Trophoblast cell (in vitro differentiated cells and primary cell): Measurements from ENCODE around the gene KATNAL2. TPM values are rescaled to one million over a fixed set of nuclear protein-coding genes. Genes with fewer than 3 reads are reported as not detected.

Experiments
- DNase-seq, 2 donors: peaks; one replicate each; pipeline ENCODE4 v3.0.0-alpha.2; 2016
- H2AFZ ChIP-seq: 2 replicates; pipeline ENCODE4 v1.6.1; 2013; ENCODE audit warnings: low read length, moderate library complexity, mild to moderate bottlenecking; ENCODE audit not compliant: insufficient read depth, poor library complexity
- H2AK5ac ChIP-seq: 2 replicates; pipeline ENCODE4 v1.6.1; 2013; ENCODE audit warnings: mild to moderate bottlenecking, low read length
- H2BK120ac ChIP-seq: 2 replicates; pipeline ENCODE4 v1.6.1; 2013; ENCODE audit warnings: low read length, mild to moderate bottlenecking, moderate library complexity; ENCODE audit not compliant: insufficient read depth, poor library complexity
- H2BK12ac ChIP-seq: 2 replicates; pipeline ENCODE4 v1.6.1; 2013; ENCODE audit warnings: mild to moderate bottlenecking, low read length, moderate library complexity
- H2BK5ac ChIP-seq: 2 replicates; pipeline ENCODE4 v1.6.1; 2013; ENCODE audit warnings: low read length, low read depth, moderate library complexity, mild to moderate bottlenecking; ENCODE audit not compliant: poor library complexity
- H3K14ac ChIP-seq: 2 replicates; pipeline ENCODE4 v1.6.1; 2013; ENCODE audit warnings: mild to moderate bottlenecking, low read length
- H3K18ac ChIP-seq: 2 replicates; pipeline ENCODE4 v1.6.1; 2013; ENCODE audit warnings: mild to moderate bottlenecking, low read length
- H3K23ac ChIP-seq: 2 replicates; pipeline ENCODE4 v1.6.1; 2013; ENCODE audit warnings: low read length
- H3K27ac ChIP-seq: 2 replicates; pipeline ENCODE4 v1.5.1; 2013; ENCODE audit warnings: low read depth, mild to moderate bottlenecking, inconsistent platforms, low read length, moderate library complexity
- H3K27me3 ChIP-seq: 2 replicates; pipeline ENCODE4 v1.6.1; 2013; ENCODE audit warnings: inconsistent platforms, mild to moderate bottlenecking, low read length, moderate library complexity; ENCODE audit not compliant: insufficient read depth
- H3K36me3 ChIP-seq, 2 experiments: 1 replicate in 1 of 2; 2 replicates in 1 of 2; pipeline ENCODE4 v1.6.1; 2013; ENCODE audit warnings: low read length in 2 of 2, mild to moderate bottlenecking in 2 of 2, moderate library complexity in 1 of 2; ENCODE audit not compliant: insufficient read depth in 2 of 2, control insufficient read depth in 1 of 2
- H3K4ac ChIP-seq: 2 replicates; pipeline ENCODE4 v1.6.1; 2013; ENCODE audit warnings: low read depth, mild to moderate bottlenecking, low read length, moderate library complexity
- H3K4me1 ChIP-seq, 2 experiments: 1 replicate in 1 of 2; 2 replicates in 1 of 2; pipeline ENCODE4 v1.6.1; 2013; ENCODE audit warnings: low read length in 2 of 2, mild to moderate bottlenecking in 2 of 2, moderate library complexity in 1 of 2; ENCODE audit not compliant: insufficient read depth in 2 of 2, control insufficient read depth in 1 of 2
- H3K4me2 ChIP-seq: 2 replicates; pipeline ENCODE4 v1.6.1; 2013; ENCODE audit warnings: inconsistent platforms, mild to moderate bottlenecking, low read length, moderate library complexity
- H3K4me3 ChIP-seq: 2 replicates; pipeline ENCODE4 v1.5.1; 2013; ENCODE audit warnings: mild to moderate bottlenecking, low read depth, low read length, inconsistent platforms
- H3K79me1 ChIP-seq: one replicate; pipeline ENCODE4 v1.6.1; 2013; ENCODE audit warnings: low read length
- H3K79me2 ChIP-seq: 2 replicates; pipeline ENCODE4 v1.6.1; 2013; ENCODE audit warnings: low read length, mild to moderate bottlenecking; ENCODE audit not compliant: control insufficient read depth, insufficient read depth, poor library complexity
- H3K9ac ChIP-seq: 2 replicates; pipeline ENCODE4 v1.6.1; 2013; ENCODE audit warnings: mild to moderate bottlenecking, low read length
- H3K9me3 ChIP-seq: 2 replicates; pipeline ENCODE4 v1.6.1; 2013; ENCODE audit warnings: low read depth, mild to moderate bottlenecking, control low read depth, inconsistent platforms, low read length; ENCODE audit not compliant: insufficient read depth
- H4K12ac ChIP-seq: 2 replicates; pipeline ENCODE4 v1.6.1; 2013; ENCODE audit warnings: low read depth, mild to moderate bottlenecking, low read length, moderate library complexity
- H4K8ac ChIP-seq: 2 replicates; pipeline ENCODE4 v1.6.1; 2013; ENCODE audit warnings: low read depth, mild to moderate bottlenecking, low read length, moderate library complexity
- H4K91ac ChIP-seq: one replicate; pipeline ENCODE4 v1.6.1; 2013; ENCODE audit warnings: low read depth, mild to moderate bottlenecking, low read length, moderate library complexity
- WGBS: extraction: QIAGEN DNeasy Blood & Tissue Kit; methylation state at CpG from one replicate; pipeline ENCODE4 v1.1.7; 2013; ENCODE audit warnings: missing lambda C conversion rate; ENCODE audit not compliant: insufficient read length, insufficient coverage; ENCODE audit errors: extremely low coverage; 5-methylcytosine and 5-hydroxymethylcytosine counted together
- polyA plus RNA-seq: library from polyadenylated mRNA; stranded (reverse); fragments of 200-250 nt; gene quantifications from 2 replicates; pipeline ENCODE4 v1.2.3, GENCODE V29; 2013

Gene KATNAL2, protein sequence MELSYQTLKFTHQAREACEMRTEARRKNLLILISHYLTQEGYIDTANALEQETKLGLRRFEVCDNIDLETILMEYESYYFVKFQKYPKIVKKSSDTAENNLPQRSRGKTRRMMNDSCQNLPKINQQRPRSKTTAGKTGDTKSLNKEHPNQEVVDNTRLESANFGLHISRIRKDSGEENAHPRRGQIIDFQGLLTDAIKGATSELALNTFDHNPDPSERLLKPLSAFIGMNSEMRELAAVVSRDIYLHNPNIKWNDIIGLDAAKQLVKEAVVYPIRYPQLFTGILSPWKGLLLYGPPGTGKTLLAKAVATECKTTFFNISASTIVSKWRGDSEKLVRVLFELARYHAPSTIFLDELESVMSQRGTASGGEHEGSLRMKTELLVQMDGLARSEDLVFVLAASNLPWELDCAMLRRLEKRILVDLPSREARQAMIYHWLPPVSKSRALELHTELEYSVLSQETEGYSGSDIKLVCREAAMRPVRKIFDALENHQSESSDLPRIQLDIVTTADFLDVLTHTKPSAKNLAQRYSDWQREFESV
- 3.6 and 4.5 TPM in 2 replicates for polyA plus RNA-seq

DNA sequence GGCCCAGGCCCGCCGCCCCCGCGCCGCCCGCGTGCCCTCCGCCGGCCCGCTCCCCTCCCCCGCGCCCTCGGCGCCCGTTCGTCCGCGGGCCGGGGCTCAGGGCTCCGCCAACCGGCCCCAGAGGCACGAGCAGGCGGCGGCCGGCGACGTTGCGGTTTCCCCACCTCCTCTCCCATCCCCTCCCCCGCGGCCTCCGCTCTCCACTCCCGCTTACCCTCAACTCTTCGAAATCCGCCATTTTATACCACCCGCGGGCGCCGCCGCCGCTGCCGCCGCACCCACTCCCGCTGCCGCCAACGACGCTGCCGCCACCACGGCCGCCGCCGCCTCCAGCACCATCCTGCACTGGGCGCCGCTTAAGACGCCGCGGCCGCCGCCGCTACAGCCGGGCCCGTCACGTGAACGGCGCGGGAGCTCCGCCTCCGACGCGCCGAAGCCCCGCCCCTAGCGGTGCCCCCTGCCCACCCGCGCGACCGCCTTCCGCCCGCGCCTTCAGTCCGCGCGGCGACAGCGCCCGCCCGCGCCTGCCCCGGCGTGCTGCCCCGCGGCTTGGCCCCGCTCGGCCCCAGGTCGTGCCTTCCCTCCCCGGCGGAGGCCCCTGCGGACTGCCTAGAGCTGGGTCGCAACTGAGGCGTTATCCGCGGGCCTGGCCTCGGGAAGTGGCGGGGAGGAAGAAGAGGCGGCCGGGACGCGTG is at the start of gene KATNAL2, which contains the start of gene PIAS2:
Gene KATNAL2, plus strand, starts transcription at position 495 of the 695 bp plus-strand sequence. CDS start 29,271 bp downstream, outside the sequence.
Gene PIAS2, minus strand, starts transcription at position 400 of the 695 bp plus-strand sequence. Its CDS starts 162 bp downstream, at position 238.
- Histone ChIP-seq H3K14ac (peak within 1 kb of the TSS; percentile 85), H4K12ac (peak within 1 kb of the TSS; percentile 77), H2BK5ac (peak within 1 kb of the TSS; percentile 68), H3K18ac (peak within 1 kb of the TSS; percentile 71), H3K9me3 (no peaks in the 10 kb centered on the region), H3K4me1 (peaks cover 0 to 8% of the 10 kb centered on the region in 2 experiments), H3K79me1 (peaks cover 8% of the 10 kb centered on the region), H3K4me2 (peak within 1 kb of the TSS; percentile 100), H3K27ac (no peak within 1 kb of the TSS), H2BK120ac (peak within 1 kb of the TSS; percentile 89), H3K9ac (peak within 1 kb of the TSS; percentile 91), H4K8ac (peak within 1 kb of the TSS; percentile 93), H3K23ac (peak within 1 kb of the TSS; percentile 100), H3K4me3 (peak within 1 kb of the TSS; percentile 91), H3K79me2 (peaks cover 6% of the 10 kb centered on the region), H2AFZ (peak within 1 kb of the TSS; percentile 95), H4K91ac (peak within 1 kb of the TSS; percentile 86), H3K4ac (peak within 1 kb of the TSS; percentile 60), H2AK5ac (no peak within 1 kb of the TSS), H3K27me3 (no peaks in the 10 kb centered on the region), H2BK12ac (peak within 1 kb of the TSS; percentile 33), H3K36me3 (no peaks in the 10 kb centered on the region)
- DNase-seq: peak; percentile 41 to 49
- no CpG with 5 or more reads among the region's 107 CpGs for WGBS

DNA sequence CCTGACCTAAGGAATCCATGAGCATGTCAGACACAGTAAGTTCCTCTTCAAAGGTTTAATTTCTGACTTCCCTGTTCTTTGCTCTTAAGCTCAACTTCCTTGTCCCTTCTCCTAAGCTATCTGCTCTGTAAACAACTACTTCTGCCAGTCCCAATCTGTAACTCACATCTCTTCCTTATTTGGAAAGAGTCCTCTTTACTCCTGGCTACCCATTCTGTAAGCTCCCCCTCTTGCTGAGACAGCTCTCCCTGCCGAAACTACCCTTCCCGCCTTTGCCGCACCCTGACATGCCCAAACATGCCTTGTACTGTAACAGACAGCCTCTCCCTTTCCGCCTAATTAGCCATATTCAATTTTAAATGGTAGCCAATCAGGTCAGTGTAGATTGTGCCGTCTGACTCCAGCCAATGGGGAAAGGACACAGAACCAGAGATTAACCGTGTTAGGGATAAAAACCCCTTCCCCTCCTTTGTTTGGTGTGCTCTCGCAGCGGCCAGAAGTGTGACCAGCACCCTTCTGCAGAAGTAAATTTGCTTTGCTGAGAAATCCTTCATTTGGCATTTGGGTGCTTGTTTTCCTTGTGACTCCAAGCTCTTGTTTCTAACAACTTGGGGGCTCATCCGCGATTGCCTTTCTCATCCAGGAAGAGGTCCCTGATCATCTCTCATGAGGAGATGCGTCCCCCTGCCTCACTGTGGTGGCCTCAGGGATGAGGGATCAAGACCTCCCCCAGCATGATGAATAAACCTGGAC is 49.1 kb upstream of the KATNAL2 start:
- Histone ChIP-seq H2AK5ac (no peak overlapping the region), H3K23ac (no peak overlapping the region), H4K12ac (no peak overlapping the region), H3K79me2 (no peaks in the 10 kb centered on the region), H2BK5ac (no peak overlapping the region), H2BK12ac (no peak overlapping the region), H3K9ac (no peak overlapping the region), H3K18ac (no peak overlapping the region), H2BK120ac (no peak overlapping the region), H3K4me1 (no peaks in the 10 kb centered on the region), H3K27ac (no peak overlapping the region), H3K4me2 (no peak overlapping the region), H3K27me3 (no peaks in the 10 kb centered on the region), H3K4ac (no peak overlapping the region), H3K9me3 (peaks cover 11% of the 10 kb centered on the region), H3K4me3 (no peak overlapping the region), H3K36me3 (peaks cover 0 to 6% of the 10 kb centered on the region in 2 experiments), H4K91ac (no peak overlapping the region), H2AFZ (no peak overlapping the region), H3K14ac (no peak overlapping the region), H4K8ac (no peak overlapping the region), H3K79me1 (no peaks in the 10 kb centered on the region)
- no peak for DNase-seq
- no CpG with 5 or more reads among the region's 11 CpGs for WGBS

DNA sequence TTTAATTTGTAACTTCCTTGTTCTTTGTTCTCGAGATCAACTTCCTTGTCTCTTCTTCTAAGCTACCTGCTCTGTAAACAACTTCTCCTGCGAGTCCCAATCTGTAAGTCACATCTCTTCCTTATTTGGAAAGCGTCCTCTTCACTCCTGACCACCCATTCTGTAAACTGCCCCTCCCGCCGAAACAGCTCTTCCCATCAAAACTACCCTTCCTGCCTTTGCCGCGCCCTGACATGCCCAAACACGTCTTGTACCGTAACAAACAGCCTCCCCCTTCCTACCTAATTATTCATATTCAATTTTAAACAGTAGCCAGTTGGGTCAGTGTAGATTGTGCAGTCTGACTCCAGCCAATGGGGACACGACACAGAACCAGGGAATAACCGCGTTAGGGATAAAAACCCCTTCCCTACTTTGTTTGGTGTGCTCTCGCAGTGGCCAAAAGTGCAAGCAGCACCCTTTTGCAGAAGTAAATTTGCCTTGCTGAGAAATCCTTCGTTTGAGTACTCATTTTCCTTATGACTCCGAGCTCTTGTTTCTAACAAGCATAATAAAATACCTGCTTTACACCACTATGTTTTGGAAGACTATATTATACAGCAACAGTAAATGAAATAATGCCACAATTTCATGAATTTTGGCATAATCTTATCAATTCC is 39.9 kb upstream of the KATNAL2 start:
- H3K4me3 ChIP-seq: no peak overlapping the region
- no peak overlapping the region for H2BK12ac ChIP-seq
- H3K9ac ChIP-seq: no peak overlapping the region
- H3K36me3 ChIP-seq: peaks cover 4 to 8% of the 10 kb centered on the region in 2 experiments
- H3K27ac ChIP-seq: no peak overlapping the region
- H3K23ac ChIP-seq: no peak overlapping the region
- H4K12ac ChIP-seq: no peak overlapping the region
- H2AFZ ChIP-seq: no peak overlapping the region
- H3K4me1 ChIP-seq: no peaks in the 10 kb centered on the region
- H3K18ac ChIP-seq: no peak overlapping the region
- no peaks in the 10 kb centered on the region for H3K79me1 ChIP-seq
- no peaks in the 10 kb centered on the region for H3K27me3 ChIP-seq
- no peaks in the 10 kb centered on the region for H3K79me2 ChIP-seq
- H3K4ac ChIP-seq: no peak overlapping the region
- no peak overlapping the region for H2AK5ac ChIP-seq
- H4K8ac ChIP-seq: no peak overlapping the region
- no peak overlapping the region for H3K14ac ChIP-seq
- WGBS: no CpG with 5 or more reads among the region's 15 CpGs
- H4K91ac ChIP-seq: no peak overlapping the region
- H2BK5ac ChIP-seq: no peak overlapping the region
- H2BK120ac ChIP-seq: no peak overlapping the region
- H3K9me3 ChIP-seq: peaks cover 7% of the 10 kb centered on the region
- H3K4me2 ChIP-seq: no peak overlapping the region
- no peak for DNase-seq
